Measurements from ENCODE around the gene WNK3. TPM values are rescaled to one million over a fixed set of nuclear protein-coding genes. Genes with fewer than 3 reads are reported as not detected.

Gene WNK3
- total and polyA plus RNA-seq, 2 donors (not counting 3 experiments of a cell fraction or from before 2014, with no cell fraction given): 0.30 to 2.7 TPM

GRCh38 chrX:54325077-54325476 lies 32.8 kb downstream of the WNK3 start:
- no peak for DNase-seq (ENCODE audit: low read depth, low spot score)
- Histone ChIP-seq H3K36me3 (ENCODE audit: control insufficient read depth in 2 of 2, extremely low read depth in 1 of 2, insufficient read depth in 2 of 2, low read length in 2 of 2) (no peaks in the 10 kb centered on the region), H3K79me2 (ENCODE audit: control insufficient read depth, insufficient read depth, low read length) (no peaks in the 10 kb centered on the region), H2AFZ (ENCODE audit: low read depth, low read length) (no peak overlapping the region), H3K9ac (replicated peaks; ENCODE audit: extremely low read depth, insufficient read depth, low read length) (no peak overlapping the region), H3K4me3 (replicated peaks in 1 of 3; ENCODE audit: insufficient read depth in 1 of 3, low read depth in 1 of 3, low read length in 3 of 3) (no peak overlapping the region), H3K9me1 (replicated peaks; ENCODE audit: control insufficient read depth, extremely low read depth, insufficient read depth, low read length) (no peaks in the 10 kb centered on the region), H3K27ac (ENCODE audit: insufficient read depth, low read depth, low read length) (no peak overlapping the region), H3K27me3 (ENCODE audit: control insufficient read depth in 2 of 2, insufficient read depth in 2 of 2, low read length in 2 of 2) (no peaks in the 10 kb centered on the region), H3K4me1 (ENCODE audit: control insufficient read depth, extremely low read depth, insufficient read depth, low read length) (no peaks in the 10 kb centered on the region), H3K4me2 (ENCODE audit: insufficient read depth, low read length) (no peak overlapping the region), H3K9me3 (replicated peaks; ENCODE audit: control insufficient read depth, insufficient read depth, low read length) (no peaks in the 10 kb centered on the region), H4K20me1 (replicated peaks; ENCODE audit: control insufficient read depth, extremely low read depth, insufficient read depth, low read length) (no peaks in the 10 kb centered on the region)
- ChIA-PET POLR2A (no interaction called here), CTCF (no interaction called here)
- BruUV-seq (replicated peaks): no TSS peak
- TF ChIP-seq FOS (IDR thresholded peaks at IDR 0.05; ENCODE audit: borderline replicate concordance, insufficient read depth, low read length) (no peak), MAX (IDR thresholded peaks at IDR 0.05; ENCODE audit: insufficient read depth, insufficient read length) (no peak), POLR2AphosphoS5 (IDR thresholded peaks at IDR 0.05; ENCODE audit: insufficient read depth, low read depth, low read length) (no peak), CTCF (IDR thresholded peaks at IDR 0.05; ENCODE audit: extremely low read depth in 1 of 2, insufficient read depth in 1 of 2, low read depth in 1 of 2, low read length in 2 of 2) (no peak), EZH2 (IDR thresholded peaks at IDR 0.05; ENCODE audit: borderline replicate concordance, low read depth, low read length, severe bottlenecking) (no peak), POLR2A (IDR thresholded peaks at IDR 0.05; ENCODE audit: low read depth, low read length) (no peak), MYC (IDR thresholded peaks at IDR 0.05; ENCODE audit: low read depth, low read length) (no peak), GATA2 (IDR thresholded peaks at IDR 0.05; ENCODE audit: insufficient read depth, insufficient read length, low read depth, low read length) (no peak), JUN (IDR thresholded peaks at IDR 0.05; ENCODE audit: borderline replicate concordance, insufficient read depth, insufficient read length, low read depth) (no peak)
- no peak for FAIRE-seq
- dilution Hi-C loops (cut with MboI; ENCODE audit: extremely low pct_ligation_motif_present, low sequenced_read_pairs): no loop called here
- intact Hi-C loops (cut with micrococcal nuclease): no loop called here
